Activated CD8-positive, alpha-beta memory T cell treated with anti-CD3 and anti-CD28 coated beads, Interleukin-2, amount 50 U/mL, for 24 hours (primary cell): ENCODE results near the gene RUFY4.
"Not testable (repeated sequence)": the region's sequence is repeated elsewhere in the genome, so short reads cannot be mapped to it uniquely, and the experiment has no call there.

Experiments
- DNase-seq: peaks from one replicate; pipeline ENCODE4 v3.0.0-alpha.2; 2020; ENCODE audit errors: extremely low read depth

The RUFY4 gene

DNA sequence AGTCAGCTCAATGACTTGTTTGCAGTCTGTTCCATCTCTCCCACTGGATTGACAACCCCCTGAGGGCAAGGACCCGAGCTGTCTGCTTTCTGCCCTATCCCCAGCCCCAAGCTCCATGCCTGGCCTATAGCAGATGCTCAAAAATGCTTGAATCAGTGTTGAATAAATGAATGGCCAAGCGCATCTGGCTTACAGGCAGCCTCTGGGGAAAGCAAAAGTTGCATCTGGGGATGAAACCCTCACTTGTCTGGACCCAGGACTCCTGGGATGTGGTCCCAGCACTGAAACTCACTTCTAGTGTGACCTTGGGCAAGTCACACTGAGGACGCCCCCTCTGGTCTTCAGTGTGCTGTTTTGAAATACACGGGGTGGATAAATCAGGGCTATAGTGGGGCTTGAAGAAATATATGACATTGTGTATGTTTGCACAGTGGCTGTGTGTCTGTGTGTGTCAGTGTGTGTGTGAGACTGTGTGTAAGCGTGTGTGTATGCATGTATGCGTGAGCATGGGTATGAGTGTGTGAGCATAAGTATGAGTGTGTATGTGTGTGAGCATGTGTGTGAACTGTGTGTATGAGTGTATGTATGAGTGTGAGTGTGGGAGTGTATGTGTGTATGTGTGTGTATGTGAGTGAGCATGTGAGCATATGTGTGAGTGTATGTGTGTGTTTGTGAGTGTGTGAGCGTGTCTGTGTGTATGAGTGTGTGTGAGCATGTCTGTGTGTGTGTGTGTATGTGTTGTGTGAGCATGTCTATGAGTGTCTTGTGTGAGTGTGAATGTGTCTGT, 38.5 kb upstream of the RUFY4 start:
- DNase-seq = no peak

DNA sequence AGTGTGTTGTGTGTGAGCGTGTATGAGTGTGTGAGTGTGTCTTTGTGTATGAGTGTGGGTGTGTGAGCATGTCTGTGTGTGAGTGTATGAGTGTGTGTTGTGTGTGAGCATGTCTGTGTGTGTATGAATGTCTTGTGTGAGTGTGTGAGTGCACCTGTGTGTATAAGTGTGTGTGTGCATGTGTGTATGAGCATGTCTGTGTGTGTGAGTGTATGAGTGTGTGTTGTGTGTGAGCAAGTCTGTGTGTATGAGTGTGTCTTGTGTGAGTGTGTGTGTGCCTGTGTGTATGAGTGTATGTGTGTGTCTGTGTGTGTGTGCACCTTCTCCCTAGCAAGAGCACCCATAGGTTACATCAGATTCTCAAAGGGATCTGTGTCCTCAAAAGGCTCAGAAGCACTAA, 37.8 kb upstream of the RUFY4 start:
- no peak for DNase-seq

DNA sequence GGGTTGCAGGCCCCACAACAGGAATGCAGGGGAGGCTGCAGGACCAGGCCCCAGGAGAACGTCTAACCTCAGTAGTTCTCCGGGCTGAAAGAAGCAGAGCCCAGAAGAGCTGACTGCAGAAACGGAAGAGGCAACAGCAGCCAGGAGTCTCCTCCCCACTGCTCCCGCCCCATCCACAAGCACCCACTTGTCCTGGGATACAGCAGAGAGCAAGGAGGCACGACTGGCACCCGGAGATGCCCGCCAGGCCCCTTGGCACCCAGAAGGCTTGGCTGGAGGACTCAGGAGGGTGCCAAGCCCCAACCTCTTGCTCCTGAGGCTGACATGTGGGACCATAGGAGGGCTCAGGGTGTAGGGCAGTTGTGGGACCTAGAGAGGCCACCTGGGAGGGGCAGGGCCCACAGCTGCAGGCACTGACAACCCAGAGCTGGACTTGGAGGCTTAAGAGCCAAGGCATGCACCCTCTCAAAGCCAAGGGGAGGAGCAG, 37.2 kb upstream of the RUFY4 start:
- DNase-seq = no peak

DNA sequence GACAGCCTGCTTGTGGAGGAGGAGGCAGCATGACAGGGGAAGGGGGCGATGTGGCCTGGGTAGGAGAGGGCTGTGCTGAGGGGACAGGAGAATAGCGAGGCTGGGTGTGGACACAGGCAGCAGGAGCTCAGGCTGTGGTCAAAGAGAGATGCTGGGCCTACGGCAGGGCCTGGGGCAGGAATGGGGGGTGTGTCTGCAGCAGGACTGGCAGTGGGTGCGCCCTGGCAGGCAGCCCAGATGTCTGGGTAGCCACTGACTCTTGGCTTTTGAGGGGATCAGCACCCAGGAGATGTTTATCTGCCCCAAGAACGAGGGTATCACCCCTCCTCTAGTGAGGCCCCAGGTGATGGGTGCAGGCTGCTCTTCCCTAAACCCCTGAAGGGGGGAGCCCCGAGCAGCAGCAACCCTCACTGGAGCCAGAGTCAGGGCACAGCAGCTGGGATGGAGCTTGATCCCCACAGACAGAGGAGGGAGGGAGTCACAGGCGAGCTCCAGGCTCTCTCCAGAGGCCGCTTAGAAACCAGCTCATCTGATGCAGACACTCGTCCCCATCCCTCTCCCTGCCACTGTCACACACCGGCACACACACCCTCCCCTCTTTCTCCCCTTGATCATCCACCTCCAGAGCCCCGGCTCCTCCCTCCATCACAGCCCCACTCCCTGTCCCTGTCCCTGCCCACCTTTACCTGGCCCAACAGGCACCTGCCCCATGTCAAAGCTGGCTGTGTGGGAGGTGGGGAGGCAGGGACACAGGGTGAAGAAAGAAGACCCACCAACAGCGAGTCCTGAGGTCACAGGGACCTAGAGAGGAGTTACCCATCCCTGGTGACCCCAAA, 36.5 kb upstream of the RUFY4 start:
- DNase-seq = no peak

DNA sequence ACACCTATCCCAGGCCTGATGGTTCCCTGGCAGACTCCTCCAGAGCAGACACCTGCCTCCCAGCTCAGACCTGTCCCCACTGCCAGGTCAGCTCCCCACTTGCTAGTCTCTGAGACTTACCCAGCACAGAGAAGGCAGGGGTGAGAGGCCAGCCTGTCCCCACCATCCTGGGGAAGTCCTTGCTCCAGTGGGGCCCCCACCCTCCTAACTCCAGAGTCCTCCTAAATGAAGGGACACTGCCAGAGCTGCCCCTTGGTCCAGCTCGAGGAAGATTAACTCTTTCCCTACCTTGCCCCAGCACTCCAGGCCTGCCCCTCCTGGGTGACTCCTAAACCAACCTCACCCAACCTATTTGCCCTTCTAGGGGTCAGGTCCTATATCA, 35.9 kb upstream of the RUFY4 start:
- DNase-seq = no peak

DNA sequence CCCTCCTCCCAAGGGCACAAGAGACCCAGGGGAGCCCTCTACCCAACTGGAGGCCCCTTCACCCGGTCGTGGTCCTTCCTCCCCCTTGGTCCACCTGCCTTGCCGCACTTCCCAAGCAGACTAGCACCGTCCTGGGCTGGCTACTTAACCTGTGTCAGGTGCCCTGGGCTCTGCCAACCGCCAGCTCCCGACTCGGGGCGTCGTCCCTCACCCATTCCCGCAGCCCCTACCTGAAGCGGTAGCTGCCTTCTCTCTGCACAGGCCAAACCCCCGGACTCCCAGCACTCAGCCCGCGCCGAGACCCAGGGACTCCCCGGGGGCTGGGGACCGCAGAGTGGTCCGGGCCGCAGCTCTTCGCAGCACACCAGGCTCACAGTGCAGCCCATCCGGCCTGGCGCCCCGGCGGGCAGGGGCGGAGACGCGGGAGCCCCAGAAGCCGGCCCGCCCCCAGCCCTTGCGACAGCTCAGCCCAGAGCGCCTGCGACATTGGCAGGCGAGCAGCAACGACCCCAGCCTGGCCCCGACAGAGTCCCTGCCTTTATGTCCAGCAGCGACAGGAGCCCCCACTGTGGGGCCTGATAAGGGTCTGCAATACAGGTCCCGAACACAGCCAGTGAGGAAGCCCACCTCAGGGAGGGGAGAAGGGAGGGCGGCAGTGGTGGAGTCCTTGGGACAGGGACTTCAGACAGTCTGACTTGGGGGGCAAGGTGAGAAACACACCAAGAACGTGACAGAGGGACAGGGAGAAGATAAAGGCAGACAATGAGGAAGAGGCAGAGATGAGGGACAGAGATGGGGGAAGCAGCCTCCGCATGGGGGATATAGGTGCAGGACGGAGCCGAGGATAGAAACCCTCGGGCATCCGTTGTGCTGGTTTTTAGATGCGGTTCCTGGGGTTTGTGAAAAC, 35.2 kb upstream of the RUFY4 start:
- no peak for DNase-seq

DNA sequence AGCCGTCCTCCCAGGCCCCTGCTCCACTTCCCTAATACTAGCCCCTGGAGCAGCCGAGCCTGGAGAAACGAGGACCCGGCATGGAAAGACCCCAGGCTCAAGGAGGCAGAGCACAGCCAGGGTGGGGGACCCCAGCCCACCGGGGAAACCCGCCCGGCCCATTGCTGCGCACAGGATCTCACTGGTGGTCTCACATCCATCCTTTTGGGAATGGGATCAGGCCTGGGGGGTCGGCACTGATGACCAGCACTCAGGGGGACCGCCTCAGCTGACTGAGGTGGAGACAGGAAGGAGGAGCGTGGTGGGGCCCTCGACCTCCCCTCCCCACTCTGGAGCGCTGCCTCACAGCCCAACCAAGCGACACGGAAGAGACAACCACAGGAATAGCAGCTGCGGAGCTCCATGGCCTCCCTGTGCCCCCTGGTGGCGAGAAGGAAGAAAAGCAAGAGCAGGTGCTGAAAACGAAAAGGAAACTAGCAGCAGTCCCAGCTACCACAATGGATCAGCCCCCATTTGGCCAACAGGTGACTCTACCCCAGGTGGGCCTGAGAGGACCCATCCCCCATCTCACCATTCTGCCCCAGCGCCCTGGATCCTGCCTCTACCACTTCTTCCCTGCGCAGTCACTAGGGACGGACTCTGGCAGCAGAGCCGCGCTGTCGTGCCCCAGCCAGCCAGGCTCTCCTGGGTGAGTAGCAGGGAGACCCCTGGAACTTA, 34.4 kb upstream of the RUFY4 start:
- DNase-seq = peak; percentile 12

DNA sequence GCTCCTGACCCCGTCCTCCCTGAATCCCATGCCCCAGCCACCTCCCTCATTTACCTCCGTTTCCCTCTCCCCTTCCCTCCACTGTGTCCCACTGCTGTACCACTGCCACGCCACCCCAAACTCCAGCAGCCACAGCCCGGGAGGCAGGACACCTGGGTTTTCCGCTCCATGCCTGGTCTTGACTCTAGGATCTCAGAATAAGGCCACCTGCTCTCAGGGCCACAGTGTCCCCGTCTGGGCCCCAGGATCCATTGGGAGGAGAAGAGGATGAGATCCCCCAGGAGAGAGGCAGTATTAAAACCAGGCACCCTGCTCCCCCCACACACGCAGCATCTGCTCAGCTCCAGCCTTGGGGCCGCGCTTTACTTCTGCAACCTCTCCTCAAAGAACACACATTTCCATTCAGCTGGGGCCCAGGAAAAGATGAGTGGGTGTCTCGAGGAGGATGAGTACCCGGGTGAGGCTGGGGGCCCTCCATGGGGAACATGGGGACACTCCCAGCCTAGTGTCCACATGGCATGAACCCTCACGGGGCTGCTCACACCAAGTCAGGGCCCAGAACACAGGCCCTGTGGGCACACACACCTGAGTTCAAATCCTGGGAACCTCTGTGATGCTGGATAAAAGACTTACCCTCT, 33.5 kb upstream of the RUFY4 start:
- no peak for DNase-seq

DNA sequence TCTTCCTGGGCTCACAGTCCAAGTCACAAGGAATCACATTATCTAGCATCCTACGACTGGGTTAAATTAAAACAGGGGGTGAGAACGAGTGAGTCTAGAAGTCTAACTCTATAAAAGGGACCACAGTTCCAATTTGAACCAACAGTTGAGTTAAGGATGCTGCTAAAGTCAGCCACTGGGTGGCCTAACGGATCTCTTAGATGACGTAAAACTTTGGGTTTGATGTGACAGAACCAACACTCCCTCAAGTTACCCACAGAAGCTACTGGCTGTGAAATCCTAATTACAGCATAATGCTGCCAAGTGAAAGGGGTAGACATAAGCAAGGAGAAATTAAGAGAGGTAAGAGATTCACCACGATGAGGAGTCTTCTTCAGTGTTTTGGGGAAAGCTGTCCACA, 32.7 kb upstream of the RUFY4 start:
- DNase-seq = no peak

DNA sequence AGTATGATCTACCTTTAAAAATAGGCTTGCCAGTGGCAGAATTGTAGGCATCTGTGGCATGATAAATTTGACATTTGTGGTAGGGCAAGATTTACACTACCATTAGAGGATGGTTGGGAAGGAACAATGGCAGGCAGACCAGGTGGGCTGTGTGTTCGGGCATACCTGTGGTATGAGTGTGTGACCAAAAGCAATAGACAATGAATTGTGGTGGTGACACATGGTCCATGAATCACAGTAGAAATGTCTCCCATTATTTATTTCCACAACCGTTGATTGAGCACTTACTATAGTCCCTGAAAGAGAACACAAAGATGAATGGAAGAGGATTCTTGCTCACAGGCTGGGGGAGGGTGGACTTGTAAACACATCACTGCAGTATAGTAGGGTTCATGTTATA, 29.9 kb upstream of the RUFY4 start:
- no peak for DNase-seq

DNA sequence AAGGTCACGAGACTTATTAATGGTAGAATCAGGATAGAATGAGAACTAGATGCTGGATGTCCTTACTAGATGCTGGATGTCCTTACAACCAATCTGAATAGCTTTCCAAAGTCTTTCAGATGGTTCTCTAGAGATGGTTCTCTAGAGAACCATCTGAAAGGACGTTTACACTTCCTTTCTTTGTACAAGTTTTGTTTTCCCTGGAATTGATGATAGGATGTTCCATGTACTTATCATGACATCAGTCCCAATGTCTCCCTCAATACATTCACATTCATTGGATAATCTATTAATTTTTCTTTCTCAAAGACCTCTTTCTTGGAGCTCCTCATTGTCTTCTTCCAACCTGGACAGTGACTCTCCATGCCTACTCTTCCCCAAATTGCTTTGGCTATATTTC, 28.2 kb upstream of the RUFY4 start:
- DNase-seq = no peak

DNA sequence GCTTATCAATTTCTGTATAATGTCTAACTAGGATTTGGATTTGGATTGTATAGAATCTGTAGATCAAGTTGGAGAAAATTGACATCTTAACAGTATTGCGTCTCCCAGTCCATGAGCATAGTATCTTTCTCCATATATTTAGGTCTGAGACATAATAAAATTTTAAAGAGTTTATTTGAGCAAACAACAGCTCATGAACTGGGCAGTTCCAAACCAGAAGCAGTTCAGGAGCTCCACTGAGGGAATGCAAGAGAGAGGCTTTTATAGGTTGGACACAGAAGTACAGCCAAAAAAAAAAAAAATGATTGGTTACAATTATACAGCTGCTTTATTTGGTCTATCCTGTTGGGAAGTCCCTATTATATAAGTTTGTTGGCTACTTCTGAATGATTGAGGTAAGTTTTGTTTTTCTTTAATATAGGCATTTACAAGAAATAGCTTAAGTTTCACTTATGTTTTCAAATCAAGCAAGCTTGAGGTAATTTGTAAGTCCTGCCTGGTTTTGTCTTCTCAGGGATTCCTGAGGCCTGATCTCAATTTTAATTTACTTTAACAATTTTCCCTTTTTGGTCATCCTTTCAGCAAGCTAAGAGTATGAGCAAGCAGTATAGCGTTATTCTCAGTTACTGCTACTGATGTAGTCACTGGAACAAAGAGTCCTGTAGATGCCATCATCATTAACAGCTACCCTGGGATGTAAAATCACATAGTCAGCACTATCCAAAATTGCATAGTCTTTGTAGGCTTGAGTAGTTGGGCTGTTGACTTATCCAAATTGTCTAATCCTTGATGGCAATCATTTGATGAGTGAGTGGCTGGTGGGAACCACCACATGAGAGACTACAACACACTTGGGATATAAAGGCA, 27.5 kb upstream of the RUFY4 start:
- DNase-seq = no peak

DNA sequence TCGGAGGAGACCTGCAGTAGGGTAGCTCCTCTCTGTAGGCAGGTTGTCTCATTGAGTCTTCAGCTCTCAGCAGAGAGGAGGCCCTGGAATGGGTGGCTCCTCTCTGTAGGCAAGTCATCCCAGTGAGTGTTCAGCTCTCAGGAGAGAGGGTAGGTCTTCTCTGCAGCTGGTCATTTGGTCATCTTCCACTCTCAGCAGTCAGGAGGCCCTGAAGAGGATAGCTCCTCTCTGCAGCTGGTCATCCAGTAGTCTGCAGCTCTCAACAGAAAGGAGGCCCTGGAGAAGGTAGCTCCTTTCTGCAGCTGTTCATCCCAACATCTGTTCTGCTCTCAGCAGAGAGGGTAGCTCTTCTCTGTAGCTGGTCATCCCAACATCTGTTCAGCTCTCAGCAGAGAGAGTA, 26.0 kb upstream of the RUFY4 start:
- no peak for DNase-seq

DNA sequence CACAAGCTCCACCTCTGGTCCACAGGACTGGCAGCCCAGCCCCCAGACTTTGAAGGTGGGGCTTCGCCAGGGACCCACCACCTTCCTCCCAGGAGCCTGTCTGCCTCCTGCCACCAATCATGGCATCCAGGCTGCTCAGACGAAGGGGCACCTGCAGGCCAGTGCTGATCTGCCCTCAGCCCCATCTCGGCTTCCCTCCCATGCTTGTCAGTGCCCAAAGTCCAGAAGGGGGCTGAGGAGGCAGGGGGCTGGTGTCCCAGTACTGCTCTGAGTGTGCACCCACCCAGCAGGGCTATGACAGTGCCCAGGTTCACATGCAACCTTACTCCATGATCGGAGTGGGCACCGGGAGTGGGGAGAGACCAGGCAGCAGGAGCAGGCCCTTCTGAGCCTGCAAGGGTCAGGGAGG, 25.3 kb upstream of the RUFY4 start:
- DNase-seq = no peak

DNA sequence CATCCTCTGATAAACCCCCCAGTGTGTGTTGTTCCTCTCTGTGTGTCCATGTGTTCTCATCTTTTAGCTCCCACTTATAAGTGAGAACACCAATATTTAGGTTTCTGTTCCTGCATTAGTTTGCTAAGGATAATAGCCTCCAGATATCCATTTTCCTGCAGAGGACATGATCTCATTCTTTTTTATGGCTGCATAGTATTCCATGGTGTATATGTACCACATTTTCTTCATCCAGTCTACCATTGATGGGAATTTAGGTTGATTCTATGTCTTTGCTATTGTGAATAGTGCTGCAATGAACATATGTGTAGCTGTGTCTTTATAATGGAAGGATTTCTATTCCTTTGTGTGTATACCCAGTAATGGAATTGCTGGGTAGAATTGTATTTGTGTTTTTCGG, 24.5 kb upstream of the RUFY4 start:
- DNase-seq = not testable (repeated sequence)

DNA sequence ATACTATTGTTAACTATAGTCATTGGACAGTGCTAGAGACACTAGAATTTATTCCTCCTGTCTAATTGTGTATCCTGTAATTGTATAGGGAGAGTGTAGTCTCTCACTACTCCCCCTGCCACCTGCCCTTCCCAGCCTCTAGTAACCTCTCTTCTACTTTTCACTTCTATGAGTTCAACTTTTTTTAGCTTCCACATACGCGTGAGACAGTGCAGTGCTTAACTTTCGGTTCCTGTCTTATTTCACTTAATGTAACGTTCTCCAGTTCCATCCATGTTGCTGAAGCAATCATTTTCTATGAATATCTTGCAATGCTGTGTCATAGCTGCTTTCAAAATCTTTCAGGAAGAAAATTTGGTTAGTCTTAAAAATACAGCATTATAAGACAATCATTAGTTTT, 22.8 kb upstream of the RUFY4 start:
- DNase-seq = no peak

DNA sequence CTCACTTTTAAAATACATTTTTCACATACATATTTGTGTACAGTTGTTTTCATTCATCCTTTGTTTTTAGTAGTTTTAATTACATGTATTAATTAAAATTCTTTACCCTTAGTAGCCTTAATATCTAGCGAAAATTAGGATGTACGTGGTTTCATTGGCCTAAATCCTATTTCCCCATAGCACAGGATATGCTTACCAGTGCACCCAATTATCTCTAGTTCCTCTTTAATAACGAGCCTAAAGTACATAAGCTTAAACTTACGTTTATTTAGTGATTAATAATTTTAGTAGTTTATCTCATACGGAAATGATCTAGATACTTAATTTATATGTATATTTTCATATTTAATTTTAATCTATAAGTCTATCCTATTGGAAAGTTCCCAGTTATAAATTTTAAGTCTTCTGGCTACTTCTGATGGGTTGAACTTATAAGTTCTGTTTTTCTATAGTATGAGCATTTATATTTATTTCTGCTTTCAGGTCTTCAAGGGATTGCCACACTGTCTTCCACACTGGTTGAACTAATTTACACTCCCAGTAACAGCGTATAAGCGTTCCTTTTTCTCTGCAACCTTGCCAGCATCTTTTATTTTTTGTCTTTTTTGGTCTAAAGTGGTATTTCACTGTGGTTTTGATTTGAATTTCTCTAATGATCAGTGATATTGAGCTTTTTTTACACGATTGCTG, 21.4 kb upstream of the RUFY4 start:
- no peak for DNase-seq

DNA sequence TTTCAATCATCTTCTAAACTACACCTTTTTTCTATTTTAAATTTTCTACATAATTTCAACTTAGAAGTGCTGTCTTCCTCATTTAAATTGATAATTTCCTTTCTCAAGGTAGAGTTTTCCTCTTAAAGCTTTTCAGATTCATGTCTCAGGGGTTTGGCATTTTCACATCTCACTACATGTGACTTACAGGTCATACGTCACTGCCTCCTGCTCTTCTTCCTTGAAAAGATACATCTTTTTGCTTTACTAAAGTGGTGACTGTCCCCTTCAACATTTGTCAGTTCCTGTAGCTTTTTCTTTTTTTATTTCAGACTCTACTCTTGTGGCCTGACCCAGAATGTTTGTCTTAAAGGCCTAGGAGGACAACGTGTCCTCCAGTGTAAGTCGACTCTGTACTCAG, 17.1 kb upstream of the RUFY4 start:
- no peak for DNase-seq

DNA sequence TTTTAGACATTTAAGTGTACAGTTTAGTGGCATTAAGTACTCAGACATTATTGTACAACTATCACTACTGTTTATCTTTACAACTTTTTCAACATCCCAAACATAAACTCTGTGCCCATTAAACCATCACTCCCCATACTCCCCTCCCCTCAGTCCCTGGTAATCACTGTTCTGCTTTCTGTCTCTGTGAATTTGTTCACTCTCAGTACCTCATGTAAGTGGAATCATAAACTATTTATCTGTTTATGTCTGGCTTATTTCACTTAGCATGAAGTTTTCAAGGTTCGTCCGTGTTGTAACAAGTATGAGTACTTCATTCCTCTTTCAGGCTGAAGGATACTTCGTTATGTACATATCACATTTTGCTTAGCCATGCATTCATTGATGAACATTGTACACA, 9.8 kb upstream of the RUFY4 start:
- DNase-seq = no peak
